Kidney epithelial cell (primary cell): Measurements from ENCODE around the gene PMP22. TPM values are rescaled to one million over a fixed set of nuclear protein-coding genes. Genes with fewer than 3 reads are reported as not detected.
"Not testable (repeated sequence)": the region's sequence is repeated elsewhere in the genome, so short reads cannot be mapped to it uniquely, and the experiment has no call there.

Experiments
- DNase-seq: peaks from one replicate; pipeline ENCODE4 v3.0.0-alpha.2; 2010; ENCODE audit warnings: low read depth
- H3K27me3 ChIP-seq: 2 replicates; pipeline ENCODE4 v1.6.0; 2011; ENCODE audit warnings: low read length; ENCODE audit not compliant: control insufficient read depth, insufficient read depth
- H3K36me3 ChIP-seq: 2 replicates; pipeline ENCODE4 v1.5.1; 2011; ENCODE audit warnings: low read length; ENCODE audit not compliant: control insufficient read depth, insufficient read depth
- H3K4me3 ChIP-seq: 2 replicates; pipeline ENCODE4 v1.5.1; 2011; ENCODE audit warnings: low read depth, mild to moderate bottlenecking, control low read depth, low read length
- total RNA-seq: library from RNA; depleted of rRNA; stranded (reverse); fragments of >200 nt; gene quantifications from 2 replicates; pipeline ENCODE4 v1.2.3, GENCODE V29; 2015
- TF ChIP-seq, protein P1 (sequence below): IDR thresholded peaks from 2 replicates; pipeline ENCODE4 v1.5.1; 2011; ENCODE audit warnings: mild to moderate bottlenecking, moderate library complexity, low read length, control low read depth, inconsistent platforms; ENCODE audit not compliant: insufficient read depth, poor library complexity, severe bottlenecking

Gene PMP22
- total RNA-seq, 1 donor from 2014 or later = 12.6 TPM

DNA sequence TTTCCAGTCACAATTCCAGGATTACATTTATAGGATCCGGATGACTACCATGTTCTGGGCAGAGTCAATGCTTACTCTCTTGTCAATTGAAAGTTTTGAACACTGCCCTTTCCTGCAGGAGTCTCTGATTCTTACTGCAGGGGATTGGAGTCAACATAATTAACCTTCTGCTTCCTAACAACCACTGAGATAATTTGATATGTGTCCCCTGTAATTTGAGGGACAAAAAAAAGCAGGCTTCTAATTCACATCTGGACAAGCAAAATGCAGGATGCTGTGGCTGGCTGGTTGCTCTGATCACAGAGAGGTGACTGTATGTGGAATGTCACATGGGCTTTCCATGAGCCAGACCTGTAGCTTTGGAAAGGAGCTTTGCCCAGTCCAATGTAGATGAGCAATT, 54.9 kb downstream of the PMP22 start:
- Histone ChIP-seq H3K4me3 (no peak overlapping the region), H3K27me3 (no peaks in the 10 kb centered on the region), H3K36me3 (no peaks in the 10 kb centered on the region)
- TF ChIP-seq, protein P1, sequence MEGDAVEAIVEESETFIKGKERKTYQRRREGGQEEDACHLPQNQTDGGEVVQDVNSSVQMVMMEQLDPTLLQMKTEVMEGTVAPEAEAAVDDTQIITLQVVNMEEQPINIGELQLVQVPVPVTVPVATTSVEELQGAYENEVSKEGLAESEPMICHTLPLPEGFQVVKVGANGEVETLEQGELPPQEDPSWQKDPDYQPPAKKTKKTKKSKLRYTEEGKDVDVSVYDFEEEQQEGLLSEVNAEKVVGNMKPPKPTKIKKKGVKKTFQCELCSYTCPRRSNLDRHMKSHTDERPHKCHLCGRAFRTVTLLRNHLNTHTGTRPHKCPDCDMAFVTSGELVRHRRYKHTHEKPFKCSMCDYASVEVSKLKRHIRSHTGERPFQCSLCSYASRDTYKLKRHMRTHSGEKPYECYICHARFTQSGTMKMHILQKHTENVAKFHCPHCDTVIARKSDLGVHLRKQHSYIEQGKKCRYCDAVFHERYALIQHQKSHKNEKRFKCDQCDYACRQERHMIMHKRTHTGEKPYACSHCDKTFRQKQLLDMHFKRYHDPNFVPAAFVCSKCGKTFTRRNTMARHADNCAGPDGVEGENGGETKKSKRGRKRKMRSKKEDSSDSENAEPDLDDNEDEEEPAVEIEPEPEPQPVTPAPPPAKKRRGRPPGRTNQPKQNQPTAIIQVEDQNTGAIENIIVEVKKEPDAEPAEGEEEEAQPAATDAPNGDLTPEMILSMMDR = no peak
- no peak for DNase-seq

DNA sequence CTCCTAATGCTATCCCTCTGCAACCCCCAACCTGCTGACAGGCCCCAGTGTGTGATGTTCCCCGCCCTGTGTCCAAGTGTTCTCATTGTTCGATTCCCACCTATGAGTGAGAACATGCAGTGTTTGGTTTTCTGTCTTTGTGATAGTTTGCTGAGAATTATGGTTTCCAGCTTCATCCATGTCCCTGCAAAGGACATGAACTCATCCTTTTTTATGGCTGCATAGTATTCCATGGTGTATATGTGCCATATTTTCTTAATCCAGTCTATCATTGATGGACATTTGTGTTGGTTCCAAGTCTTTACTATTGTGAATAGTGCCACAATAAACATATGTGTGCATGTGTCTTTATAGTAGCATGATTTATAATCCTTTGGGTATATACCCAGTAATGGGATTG, 62.1 kb downstream of the PMP22 start:
- H3K36me3 ChIP-seq, H3K27me3 ChIP-seq, DNase-seq, H3K4me3 ChIP-seq: not testable (repeated sequence)

DNA sequence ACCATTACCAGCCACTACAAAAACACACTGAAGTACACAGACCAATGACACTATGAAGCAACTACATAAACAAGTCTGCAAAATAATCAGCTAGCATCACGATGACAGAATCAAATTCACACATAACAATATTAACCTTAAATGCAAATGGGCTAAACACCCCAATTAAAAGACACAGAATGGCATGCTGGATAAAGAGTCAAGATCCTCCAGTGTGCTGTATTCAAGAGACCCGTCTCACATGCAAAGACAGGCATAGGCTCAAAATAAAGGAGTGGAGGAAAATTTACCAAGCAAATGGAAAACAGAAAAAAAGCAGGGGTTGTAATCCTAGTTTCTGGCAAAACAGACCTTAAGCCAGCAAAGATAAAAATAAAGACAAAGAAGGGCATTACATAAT, 64.6 kb downstream of the PMP22 start:
- H3K27me3 ChIP-seq, H3K36me3 ChIP-seq, DNase-seq, H3K4me3 ChIP-seq: not testable (repeated sequence)

DNA sequence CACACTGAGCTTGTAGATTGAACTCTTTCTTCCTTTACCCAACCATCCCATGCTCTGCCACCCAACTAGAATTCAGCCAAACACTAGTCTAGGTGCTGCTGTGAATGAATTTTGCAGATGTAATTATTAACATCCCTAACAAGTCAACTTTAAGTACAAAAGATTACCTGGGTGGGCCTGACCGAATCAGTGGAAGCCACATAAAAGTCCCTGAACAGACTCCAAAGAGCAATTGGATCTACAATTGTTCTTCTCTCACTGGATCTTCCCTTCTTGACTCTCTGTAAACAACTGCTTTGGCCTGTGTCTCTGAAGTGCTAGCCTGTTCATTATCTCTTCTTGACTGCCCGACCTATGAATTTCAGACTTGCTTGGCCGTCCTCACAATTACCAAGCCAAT, 67.9 kb downstream of the PMP22 start:
- Histone ChIP-seq H3K4me3 (no peak overlapping the region), H3K36me3 (no peaks in the 10 kb centered on the region), H3K27me3 (no peaks in the 10 kb centered on the region)
- DNase-seq = no peak
- TF ChIP-seq, protein P1 = no peak

DNA sequence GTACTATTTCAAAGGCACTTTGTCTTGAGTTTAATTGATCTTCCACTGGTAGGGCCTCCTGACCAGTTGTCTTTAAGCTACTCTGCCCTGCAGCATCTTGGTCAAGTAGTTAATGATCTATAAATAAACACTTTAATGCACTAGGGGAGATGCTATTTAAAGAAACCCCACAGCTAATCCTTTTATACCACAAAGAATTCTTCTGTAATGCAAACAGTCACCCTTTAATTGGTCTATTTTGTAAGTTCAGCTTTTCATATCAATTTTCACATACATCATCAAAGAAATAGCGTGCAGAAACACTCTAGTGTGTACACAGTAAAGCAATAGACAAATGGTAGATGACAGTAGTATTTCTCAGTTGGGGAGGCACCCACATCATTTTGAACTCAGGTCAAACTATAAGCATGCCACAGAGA, 70.3 kb downstream of the PMP22 start:
- no peak for DNase-seq
- no peaks in the 10 kb centered on the region for H3K36me3 ChIP-seq
- no peaks in the 10 kb centered on the region for H3K27me3 ChIP-seq
- TF ChIP-seq, protein P1 = no peak
- H3K4me3 ChIP-seq = no peak overlapping the region

DNA sequence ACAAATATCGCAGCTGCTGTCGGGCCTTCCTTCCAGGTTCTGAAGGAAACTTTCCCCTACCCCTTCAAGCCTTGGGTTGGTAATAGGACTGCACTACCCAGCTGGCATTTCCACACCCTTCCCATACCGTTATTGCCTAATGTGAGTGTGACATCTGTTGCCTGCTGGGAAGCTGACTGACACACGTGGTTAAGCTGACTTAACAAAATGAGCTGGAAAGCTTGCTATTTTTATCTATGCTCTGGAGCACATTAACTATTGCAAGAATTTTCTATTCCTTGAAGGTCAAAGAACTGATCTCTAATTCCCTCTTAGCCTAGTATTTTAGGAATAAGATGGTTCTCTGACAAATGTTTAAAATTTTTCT, 79.5 kb downstream of the PMP22 start:
- Histone ChIP-seq H3K36me3 (no peaks in the 10 kb centered on the region), H3K27me3 (no peaks in the 10 kb centered on the region), H3K4me3 (no peak overlapping the region)
- no peak for DNase-seq
- TF ChIP-seq, protein P1 = no peak

DNA sequence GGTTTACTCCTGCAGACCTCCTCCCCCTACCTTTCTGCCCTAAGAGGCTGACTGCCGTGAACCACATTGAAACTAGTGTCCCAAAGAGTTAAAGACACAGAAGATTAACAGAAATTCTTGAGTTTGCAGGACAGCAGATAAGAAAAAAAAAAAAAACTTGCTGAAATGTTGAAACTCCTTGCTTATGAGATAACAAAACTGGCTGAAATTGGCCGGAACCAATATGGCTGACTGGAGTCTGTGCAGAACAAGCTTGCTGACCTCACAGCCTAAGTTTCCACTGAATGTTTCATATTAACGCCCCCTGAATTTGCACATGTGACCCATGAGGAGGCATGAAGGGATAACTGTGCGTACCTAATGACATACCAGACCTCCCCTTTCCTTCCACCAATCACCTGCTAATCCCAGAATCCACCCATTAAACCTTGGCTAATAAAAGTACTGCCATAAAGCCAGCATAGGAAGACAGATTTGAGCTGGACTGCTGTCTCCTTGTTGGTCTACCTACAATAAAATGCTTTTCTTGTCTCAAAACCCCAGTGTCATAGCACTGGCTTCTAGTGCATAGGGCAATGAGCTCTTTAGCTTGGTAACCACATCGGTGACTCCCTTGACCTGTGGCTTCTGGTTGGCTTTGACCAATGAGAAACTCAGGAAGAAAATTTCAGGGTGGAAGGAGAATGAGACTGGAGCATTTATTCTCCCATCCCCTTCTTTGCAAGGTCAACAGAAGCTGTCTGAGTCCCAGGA, 80.1 kb downstream of the PMP22 start:
- DNase-seq = no peak
- H3K36me3 ChIP-seq = no peaks in the 10 kb centered on the region
- H3K27me3 ChIP-seq = no peaks in the 10 kb centered on the region
- TF ChIP-seq, protein P1 = no peak
- H3K4me3 ChIP-seq = no peak overlapping the region
